HEK293 (cell line): ENCODE measurements around the gene PTPRK.

ENCODE experiments used
- CTCF ChIA-PET: fragments of 350-600 bp; formaldehyde crosslinking; extraction: SDS; loops from one replicate; lab custom pipeline; 2021; ENCODE audit warnings: antibody characterized with exemption; lab: Yijun Ruan, JAX
- POLR2A ChIA-PET: fragments of 300-600 bp; formaldehyde crosslinking; extraction: SDS; loops from one replicate; lab custom pipeline; 2020; ENCODE audit warnings: antibody characterized with exemption, inconsistent platforms; lab: Yijun Ruan, JAX
- H3K27ac ChIP-seq: fragments of 200-500 bp; sonication (Bioruptor generic); 2 replicates; pipeline ENCODE4 v1.5.1; 2014; ENCODE audit warnings: low read depth, low read length, control low read depth, inconsistent platforms; ENCODE audit errors: extremely low read depth
- H3K36me3 ChIP-seq, 2 experiments: fragments of 200-500 bp in 1 of 2; sonication (Bioruptor generic) in 1 of 2; 1 replicate in 1 of 2; 2 replicates in 1 of 2; pipeline ENCODE4 v1.5.1; 2014 to 2017; ENCODE audit warnings: inconsistent platforms in 2 of 2, low read length in 2 of 2; ENCODE audit not compliant: control insufficient read depth in 2 of 2, insufficient read depth in 1 of 2
- H3K4me1 ChIP-seq: fragments of 200-500 bp; sonication (Bioruptor generic); 2 replicates; pipeline ENCODE4 v1.5.1; 2014; ENCODE audit warnings: mild to moderate bottlenecking, low read length, inconsistent platforms; ENCODE audit not compliant: control insufficient read depth, insufficient read depth
- H3K4me3 ChIP-seq: 2 replicates; pipeline ENCODE4 v1.5.1; 2011; ENCODE audit warnings: low read depth, mild to moderate bottlenecking, control low read depth, low read length, moderate library complexity
- H3K9me3 ChIP-seq: fragments of 200-500 bp; sonication (Bioruptor generic); 2 replicates; pipeline ENCODE4 v1.5.1; 2014; ENCODE audit warnings: low read depth, low read length, inconsistent platforms; ENCODE audit not compliant: control insufficient read depth, insufficient read depth
- KLF16 ChIP-seq: fragments of 450-650 bp; formaldehyde crosslinking; IDR thresholded peaks from 2 replicates; pipeline ENCODE4 v1.5.1; 2017; ENCODE audit warnings: missing biosample characterization, missing genetic modification characterization
- SCRT1 ChIP-seq: fragments of 450-650 bp; formaldehyde crosslinking; IDR thresholded peaks from 2 replicates; pipeline ENCODE4 v1.5.1; 2016; ENCODE audit warnings: missing biosample characterization, missing genetic modification characterization, borderline replicate concordance
- SP3 ChIP-seq: fragments of 450-650 bp; formaldehyde crosslinking; IDR thresholded peaks from 2 replicates; pipeline ENCODE4 v1.5.1; 2016; ENCODE audit warnings: missing biosample characterization, missing genetic modification characterization
- ZFP41 ChIP-seq: fragments of 450-650 bp; formaldehyde crosslinking; IDR thresholded peaks from 2 replicates; pipeline ENCODE4 v1.5.1; 2016; ENCODE audit warnings: missing biosample characterization, missing genetic modification characterization, borderline replicate concordance
- ZIC2 ChIP-seq: fragments of 450-650 bp; formaldehyde crosslinking; IDR thresholded peaks from 2 replicates; pipeline ENCODE4 v1.5.1; 2016; ENCODE audit warnings: missing biosample characterization, missing genetic modification characterization
- ZNF16 ChIP-seq: fragments of 450-650 bp; formaldehyde crosslinking; IDR thresholded peaks from 2 replicates; pipeline ENCODE4 v1.5.1; 2016; ENCODE audit warnings: low read depth, missing biosample characterization, missing genetic modification characterization
- ZNF184 ChIP-seq: fragments of 450-650 bp; IDR thresholded peaks from 2 replicates; pipeline ENCODE4 v1.5.1; 2018; ENCODE audit warnings: missing biosample characterization, mild to moderate bottlenecking, missing genetic modification characterization
- ZNF19 ChIP-seq: fragments of 450-650 bp; formaldehyde crosslinking; IDR thresholded peaks from 2 replicates; pipeline ENCODE4; 2016; ENCODE audit warnings: missing biosample characterization, missing genetic modification characterization, low read depth
- ZNF211 ChIP-seq: fragments of 450-650 bp; formaldehyde crosslinking; IDR thresholded peaks from 2 replicates; pipeline ENCODE4 v1.5.1; 2016; ENCODE audit warnings: low read depth, missing biosample characterization, missing genetic modification characterization
- ZNF324 ChIP-seq: fragments of 450-650 bp; formaldehyde crosslinking; IDR thresholded peaks from 2 replicates; pipeline ENCODE4 v1.5.1; 2016; ENCODE audit warnings: missing biosample characterization, missing genetic modification characterization
- ZNF366 ChIP-seq: fragments of 450-650 bp; formaldehyde crosslinking; conservative IDR thresholded peaks from 2 replicates; pipeline ENCODE4 v1.5.1; 2016; ENCODE audit warnings: missing biosample characterization, missing genetic modification characterization
- ZNF544 ChIP-seq: fragments of 450-650 bp; formaldehyde crosslinking; IDR thresholded peaks from 2 replicates; pipeline ENCODE4 v1.5.0; 2017; ENCODE audit warnings: missing biosample characterization, missing genetic modification characterization
- ZNF677 ChIP-seq: fragments of 450-650 bp; IDR thresholded peaks from 2 replicates; pipeline ENCODE4 v1.5.0; 2018; ENCODE audit warnings: missing biosample characterization, mild to moderate bottlenecking, missing genetic modification characterization, moderate library complexity
- ZNF837 ChIP-seq: fragments of 450-650 bp; formaldehyde crosslinking; IDR thresholded peaks from 2 replicates; pipeline ENCODE4 v1.5.1; 2016; ENCODE audit warnings: missing biosample characterization, missing genetic modification characterization
- TF ChIP-seq, protein P1 (sequence below): fragments of 450-650 bp; formaldehyde crosslinking; IDR thresholded peaks from 2 replicates; pipeline ENCODE4 v1.5.1; 2016; ENCODE audit warnings: missing biosample characterization, missing genetic modification characterization, borderline replicate concordance
- TF ChIP-seq, protein P2 (sequence below): fragments of 450-650 bp; formaldehyde crosslinking; IDR thresholded peaks from 2 replicates; pipeline ENCODE4 v1.5.1; 2016; ENCODE audit warnings: missing biosample characterization, missing genetic modification characterization
- TF ChIP-seq, protein P3 (sequence below): fragments of 450-650 bp; formaldehyde crosslinking; IDR thresholded peaks from 2 replicates; pipeline ENCODE4 v1.5.1; 2016; ENCODE audit warnings: missing biosample characterization, missing genetic modification characterization
- TF ChIP-seq, protein P4 (sequence below): IDR thresholded peaks from 2 replicates; pipeline ENCODE4 v1.6.1; 2011; ENCODE audit warnings: mild to moderate bottlenecking, low read depth, low read length, borderline replicate concordance
- TF ChIP-seq, protein P5 (sequence below): fragments of 450-650 bp; formaldehyde crosslinking; IDR thresholded peaks from 2 replicates; pipeline ENCODE4 v1.5.1; 2016; ENCODE audit warnings: missing biosample characterization, missing genetic modification characterization, low read depth
- TF ChIP-seq, protein P6 (sequence below): fragments of 450-650 bp; formaldehyde crosslinking; IDR thresholded peaks from 2 replicates; pipeline ENCODE4 v1.5.1; 2016; ENCODE audit warnings: missing biosample characterization, missing genetic modification characterization

Gene PTPRK

DNA sequence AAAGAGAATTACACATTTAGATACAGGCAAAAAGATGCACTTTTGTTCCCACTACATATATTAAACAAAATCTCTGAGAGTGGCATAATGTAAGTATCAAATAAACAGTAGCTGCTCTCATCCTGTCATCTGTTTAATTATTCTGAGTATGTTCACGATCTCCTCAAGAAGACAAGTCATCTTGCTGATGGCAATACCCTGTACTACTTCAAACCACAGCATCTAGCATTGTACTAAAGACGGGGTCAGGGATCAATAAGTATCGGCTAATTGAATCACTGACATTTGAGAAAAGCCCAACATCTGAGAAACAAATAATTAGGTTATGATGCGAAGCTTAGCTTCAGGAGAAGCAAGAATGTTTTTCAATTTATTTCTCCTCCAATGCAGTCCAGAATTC lies 175.1 kb downstream of the PTPRK start:
- Histone ChIP-seq H3K36me3 (no peaks in the 10 kb centered on the region), H3K4me1 (peaks cover 5% of the 10 kb centered on the region), H3K27ac (no peak overlapping the region), H3K9me3 (no peaks in the 10 kb centered on the region), H3K4me3 (no peak overlapping the region)
- POLR2A ChIA-PET: no interaction called here
- TF ChIP-seq, protein P1, sequence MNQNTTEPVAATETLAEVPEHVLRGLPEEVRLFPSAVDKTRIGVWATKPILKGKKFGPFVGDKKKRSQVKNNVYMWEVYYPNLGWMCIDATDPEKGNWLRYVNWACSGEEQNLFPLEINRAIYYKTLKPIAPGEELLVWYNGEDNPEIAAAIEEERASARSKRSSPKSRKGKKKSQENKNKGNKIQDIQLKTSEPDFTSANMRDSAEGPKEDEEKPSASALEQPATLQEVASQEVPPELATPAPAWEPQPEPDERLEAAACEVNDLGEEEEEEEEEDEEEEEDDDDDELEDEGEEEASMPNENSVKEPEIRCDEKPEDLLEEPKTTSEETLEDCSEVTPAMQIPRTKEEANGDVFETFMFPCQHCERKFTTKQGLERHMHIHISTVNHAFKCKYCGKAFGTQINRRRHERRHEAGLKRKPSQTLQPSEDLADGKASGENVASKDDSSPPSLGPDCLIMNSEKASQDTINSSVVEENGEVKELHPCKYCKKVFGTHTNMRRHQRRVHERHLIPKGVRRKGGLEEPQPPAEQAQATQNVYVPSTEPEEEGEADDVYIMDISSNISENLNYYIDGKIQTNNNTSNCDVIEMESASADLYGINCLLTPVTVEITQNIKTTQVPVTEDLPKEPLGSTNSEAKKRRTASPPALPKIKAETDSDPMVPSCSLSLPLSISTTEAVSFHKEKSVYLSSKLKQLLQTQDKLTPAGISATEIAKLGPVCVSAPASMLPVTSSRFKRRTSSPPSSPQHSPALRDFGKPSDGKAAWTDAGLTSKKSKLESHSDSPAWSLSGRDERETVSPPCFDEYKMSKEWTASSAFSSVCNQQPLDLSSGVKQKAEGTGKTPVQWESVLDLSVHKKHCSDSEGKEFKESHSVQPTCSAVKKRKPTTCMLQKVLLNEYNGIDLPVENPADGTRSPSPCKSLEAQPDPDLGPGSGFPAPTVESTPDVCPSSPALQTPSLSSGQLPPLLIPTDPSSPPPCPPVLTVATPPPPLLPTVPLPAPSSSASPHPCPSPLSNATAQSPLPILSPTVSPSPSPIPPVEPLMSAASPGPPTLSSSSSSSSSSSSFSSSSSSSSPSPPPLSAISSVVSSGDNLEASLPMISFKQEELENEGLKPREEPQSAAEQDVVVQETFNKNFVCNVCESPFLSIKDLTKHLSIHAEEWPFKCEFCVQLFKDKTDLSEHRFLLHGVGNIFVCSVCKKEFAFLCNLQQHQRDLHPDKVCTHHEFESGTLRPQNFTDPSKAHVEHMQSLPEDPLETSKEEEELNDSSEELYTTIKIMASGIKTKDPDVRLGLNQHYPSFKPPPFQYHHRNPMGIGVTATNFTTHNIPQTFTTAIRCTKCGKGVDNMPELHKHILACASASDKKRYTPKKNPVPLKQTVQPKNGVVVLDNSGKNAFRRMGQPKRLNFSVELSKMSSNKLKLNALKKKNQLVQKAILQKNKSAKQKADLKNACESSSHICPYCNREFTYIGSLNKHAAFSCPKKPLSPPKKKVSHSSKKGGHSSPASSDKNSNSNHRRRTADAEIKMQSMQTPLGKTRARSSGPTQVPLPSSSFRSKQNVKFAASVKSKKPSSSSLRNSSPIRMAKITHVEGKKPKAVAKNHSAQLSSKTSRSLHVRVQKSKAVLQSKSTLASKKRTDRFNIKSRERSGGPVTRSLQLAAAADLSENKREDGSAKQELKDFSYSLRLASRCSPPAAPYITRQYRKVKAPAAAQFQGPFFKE (tag by site-specific recombination): no peak
- TF ChIP-seq ZNF837 (no peak), ZFP41 (tag by site-specific recombination) (no peak), ZNF677 (no peak), ZNF211 (tag by site-specific recombination) (no peak), KLF16 (tag by site-specific recombination) (no peak), ZIC2 (no peak), ZNF184 (tag by site-specific recombination) (no peak), ZNF16 (tag by site-specific recombination) (no peak), ZNF366 (tag by site-specific recombination) (no peak), ZNF19 (tag by site-specific recombination) (no peak)
- TF ChIP-seq, protein P2, sequence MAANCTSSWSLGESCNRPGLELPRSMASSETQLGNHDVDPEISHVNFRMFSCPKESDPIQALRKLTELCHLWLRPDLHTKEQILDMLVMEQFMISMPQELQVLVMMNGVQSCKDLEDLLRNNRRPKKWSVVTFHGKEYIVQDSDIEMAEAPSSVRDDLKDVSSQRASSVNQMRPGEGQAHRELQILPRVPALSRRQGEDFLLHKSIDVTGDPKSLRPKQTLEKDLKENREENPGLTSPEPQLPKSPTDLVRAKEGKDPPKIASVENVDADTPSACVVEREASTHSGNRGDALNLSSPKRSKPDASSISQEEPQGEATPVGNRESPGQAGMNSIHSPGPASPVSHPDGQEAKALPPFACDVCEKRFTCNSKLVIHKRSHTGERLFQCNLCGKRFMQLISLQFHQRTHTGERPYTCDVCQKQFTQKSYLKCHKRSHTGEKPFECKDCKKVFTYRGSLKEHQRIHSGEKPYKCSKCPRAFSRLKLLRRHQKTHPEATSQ: no peak
- TF ChIP-seq, protein P3, sequence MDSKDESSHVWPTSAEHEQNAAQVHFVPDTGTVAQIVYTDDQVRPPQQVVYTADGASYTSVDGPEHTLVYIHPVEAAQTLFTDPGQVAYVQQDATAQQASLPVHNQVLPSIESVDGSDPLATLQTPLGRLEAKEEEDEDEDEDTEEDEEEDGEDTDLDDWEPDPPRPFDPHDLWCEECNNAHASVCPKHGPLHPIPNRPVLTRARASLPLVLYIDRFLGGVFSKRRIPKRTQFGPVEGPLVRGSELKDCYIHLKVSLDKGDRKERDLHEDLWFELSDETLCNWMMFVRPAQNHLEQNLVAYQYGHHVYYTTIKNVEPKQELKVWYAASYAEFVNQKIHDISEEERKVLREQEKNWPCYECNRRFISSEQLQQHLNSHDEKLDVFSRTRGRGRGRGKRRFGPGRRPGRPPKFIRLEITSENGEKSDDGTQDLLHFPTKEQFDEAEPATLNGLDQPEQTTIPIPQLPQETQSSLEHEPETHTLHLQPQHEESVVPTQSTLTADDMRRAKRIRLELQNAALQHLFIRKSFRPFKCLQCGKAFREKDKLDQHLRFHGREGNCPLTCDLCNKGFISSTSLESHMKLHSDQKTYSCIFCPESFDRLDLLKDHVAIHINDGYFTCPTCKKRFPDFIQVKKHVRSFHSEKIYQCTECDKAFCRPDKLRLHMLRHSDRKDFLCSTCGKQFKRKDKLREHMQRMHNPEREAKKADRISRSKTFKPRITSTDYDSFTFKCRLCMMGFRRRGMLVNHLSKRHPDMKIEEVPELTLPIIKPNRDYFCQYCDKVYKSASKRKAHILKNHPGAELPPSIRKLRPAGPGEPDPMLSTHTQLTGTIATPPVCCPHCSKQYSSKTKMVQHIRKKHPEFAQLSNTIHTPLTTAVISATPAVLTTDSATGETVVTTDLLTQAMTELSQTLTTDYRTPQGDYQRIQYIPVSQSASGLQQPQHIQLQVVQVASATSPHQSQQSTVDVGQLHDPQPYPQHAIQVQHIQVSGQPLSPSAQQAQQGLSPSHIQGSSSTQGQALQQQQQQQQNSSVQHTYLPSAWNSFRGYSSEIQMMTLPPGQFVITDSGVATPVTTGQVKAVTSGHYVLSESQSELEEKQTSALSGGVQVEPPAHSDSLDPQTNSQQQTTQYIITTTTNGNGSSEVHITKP (tag by site-specific recombination): no peak
- CTCF ChIA-PET: no interaction called here

DNA sequence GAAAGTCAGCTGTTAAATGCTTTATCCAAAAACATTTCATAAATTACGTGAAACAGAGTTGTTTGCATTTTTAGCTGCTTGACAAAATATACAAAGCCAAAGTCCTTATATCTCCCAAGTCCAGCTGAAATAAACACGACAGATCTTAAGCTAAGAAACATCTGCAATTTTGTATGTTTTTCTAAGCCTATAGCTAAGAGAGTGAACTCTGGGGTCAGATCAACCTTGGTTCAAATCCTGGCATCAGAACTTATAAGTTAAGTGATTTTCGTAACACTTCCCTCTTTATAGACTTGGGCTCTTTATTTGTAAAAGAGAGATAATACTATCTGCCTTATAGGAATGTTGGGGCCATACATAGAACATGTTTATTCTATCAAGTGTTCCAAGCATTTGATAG lies 176.7 kb downstream of the PTPRK start:
- ChIA-PET CTCF (interaction anchor here (0.6 kb wide), 2 partner anchors 671 to 823 kb away, joined by 3 to 8 read pairs; no protein-coding TSS in a partner anchor), POLR2A (no interaction called here)
- no peak overlapping the region for H3K4me3 ChIP-seq
- no peaks in the 10 kb centered on the region for H3K36me3 ChIP-seq
- no peaks in the 10 kb centered on the region for H3K9me3 ChIP-seq
- H3K4me1 ChIP-seq: peaks cover 8% of the 10 kb centered on the region
- H3K27ac ChIP-seq: no peak overlapping the region
- TF ChIP-seq, protein P4, sequence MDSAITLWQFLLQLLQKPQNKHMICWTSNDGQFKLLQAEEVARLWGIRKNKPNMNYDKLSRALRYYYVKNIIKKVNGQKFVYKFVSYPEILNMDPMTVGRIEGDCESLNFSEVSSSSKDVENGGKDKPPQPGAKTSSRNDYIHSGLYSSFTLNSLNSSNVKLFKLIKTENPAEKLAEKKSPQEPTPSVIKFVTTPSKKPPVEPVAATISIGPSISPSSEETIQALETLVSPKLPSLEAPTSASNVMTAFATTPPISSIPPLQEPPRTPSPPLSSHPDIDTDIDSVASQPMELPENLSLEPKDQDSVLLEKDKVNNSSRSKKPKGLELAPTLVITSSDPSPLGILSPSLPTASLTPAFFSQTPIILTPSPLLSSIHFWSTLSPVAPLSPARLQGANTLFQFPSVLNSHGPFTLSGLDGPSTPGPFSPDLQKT: no peak
- TF ChIP-seq SP3 (no peak), SCRT1 (tag by site-specific recombination) (no peak), ZNF544 (tag by site-specific recombination) (no peak), ZNF324 (no peak)
- TF ChIP-seq, protein P5, sequence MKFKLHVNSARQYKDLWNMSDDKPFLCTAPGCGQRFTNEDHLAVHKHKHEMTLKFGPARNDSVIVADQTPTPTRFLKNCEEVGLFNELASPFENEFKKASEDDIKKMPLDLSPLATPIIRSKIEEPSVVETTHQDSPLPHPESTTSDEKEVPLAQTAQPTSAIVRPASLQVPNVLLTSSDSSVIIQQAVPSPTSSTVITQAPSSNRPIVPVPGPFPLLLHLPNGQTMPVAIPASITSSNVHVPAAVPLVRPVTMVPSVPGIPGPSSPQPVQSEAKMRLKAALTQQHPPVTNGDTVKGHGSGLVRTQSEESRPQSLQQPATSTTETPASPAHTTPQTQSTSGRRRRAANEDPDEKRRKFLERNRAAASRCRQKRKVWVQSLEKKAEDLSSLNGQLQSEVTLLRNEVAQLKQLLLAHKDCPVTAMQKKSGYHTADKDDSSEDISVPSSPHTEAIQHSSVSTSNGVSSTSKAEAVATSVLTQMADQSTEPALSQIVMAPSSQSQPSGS: no peak
- TF ChIP-seq, protein P6, sequence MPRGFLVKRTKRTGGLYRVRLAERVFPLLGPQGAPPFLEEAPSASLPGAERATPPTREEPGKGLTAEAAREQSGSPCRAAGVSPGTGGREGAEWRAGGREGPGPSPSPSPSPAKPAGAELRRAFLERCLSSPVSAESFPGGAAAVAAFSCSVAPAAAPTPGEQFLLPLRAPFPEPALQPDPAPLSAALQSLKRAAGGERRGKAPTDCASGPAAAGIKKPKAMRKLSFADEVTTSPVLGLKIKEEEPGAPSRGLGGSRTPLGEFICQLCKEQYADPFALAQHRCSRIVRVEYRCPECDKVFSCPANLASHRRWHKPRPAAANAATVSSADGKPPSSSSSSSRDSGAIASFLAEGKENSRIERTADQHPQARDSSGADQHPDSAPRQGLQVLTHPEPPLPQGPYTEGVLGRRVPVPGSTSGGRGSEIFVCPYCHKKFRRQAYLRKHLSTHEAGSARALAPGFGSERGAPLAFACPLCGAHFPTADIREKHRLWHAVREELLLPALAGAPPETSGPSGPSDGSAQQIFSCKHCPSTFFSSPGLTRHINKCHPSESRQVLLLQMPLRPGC (tag by site-specific recombination): no peak
